GM19025 (cell line): ENCODE results near the gene UGT1A10.

ENCODE experiments used
- ATAC-seq: cut with Tn5 transposase; IDR thresholded peaks from one replicate; pipeline ENCODE4 v1.9.1; 2021; ENCODE audit warnings: mild to moderate bottlenecking, low read depth, moderate library complexity; ENCODE audit not compliant: unreplicated experiment

The UGT1A10 gene

GRCh38 chr2:233818639-233819621 is 182.7 kb downstream of the UGT1A10 start:
- no peak for ATAC-seq

GRCh38 chr2:233819884-233820773 is 183.9 kb downstream of the UGT1A10 start:
- ATAC-seq: no peak

- no peak for ATAC-seq
These were observed 184.5 kb downstream of the UGT1A10 start for GRCh38 chr2:233820774-233821105.

- ATAC-seq: no peak
These were observed 184.9 kb downstream of the UGT1A10 start for GRCh38 chr2:233821196-233821595.

- ATAC-seq: no peak
These were observed 185.5 kb downstream of the UGT1A10 start for GRCh38 chr2:233821709-233822100.

- no peak for ATAC-seq
These were observed 186.0 kb downstream of the UGT1A10 start for GRCh38 chr2:233822101-233822771.
